ENCODE measurements around the gene AEBP1.

The AEBP1 gene

DNA sequence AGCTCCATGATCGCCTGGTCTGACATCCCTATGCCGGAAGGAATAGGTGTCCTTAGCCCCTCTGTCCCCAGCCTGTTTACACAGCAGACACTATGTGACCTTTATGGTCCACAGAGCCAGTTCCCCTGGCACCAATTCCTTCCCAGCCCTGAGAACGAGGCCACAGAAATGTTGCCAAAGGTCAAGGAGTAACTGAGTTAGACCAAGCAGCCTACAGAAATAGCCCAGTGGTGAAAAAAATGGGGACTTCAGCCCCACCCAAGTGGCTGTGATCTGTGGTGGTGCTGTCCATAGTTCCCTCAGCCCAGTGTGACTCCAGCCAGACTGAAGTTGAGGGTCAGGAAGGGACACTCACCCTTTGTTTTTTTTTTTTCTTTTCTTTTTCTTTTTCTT is 41.2 kb upstream of the AEBP1 start:
- H3K4me3 ChIP-seq (ENCODE audit: low read depth, low read length), result no peak overlapping the region
- DNase-seq (ENCODE audit: low read depth), result no peak
- TF ChIP-seq, protein P1, sequence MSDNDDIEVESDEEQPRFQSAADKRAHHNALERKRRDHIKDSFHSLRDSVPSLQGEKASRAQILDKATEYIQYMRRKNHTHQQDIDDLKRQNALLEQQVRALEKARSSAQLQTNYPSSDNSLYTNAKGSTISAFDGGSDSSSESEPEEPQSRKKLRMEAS (IDR thresholded peaks at IDR 0.05; ENCODE audit: low read depth, low read length), result no peak
- TF ChIP-seq, protein P2, sequence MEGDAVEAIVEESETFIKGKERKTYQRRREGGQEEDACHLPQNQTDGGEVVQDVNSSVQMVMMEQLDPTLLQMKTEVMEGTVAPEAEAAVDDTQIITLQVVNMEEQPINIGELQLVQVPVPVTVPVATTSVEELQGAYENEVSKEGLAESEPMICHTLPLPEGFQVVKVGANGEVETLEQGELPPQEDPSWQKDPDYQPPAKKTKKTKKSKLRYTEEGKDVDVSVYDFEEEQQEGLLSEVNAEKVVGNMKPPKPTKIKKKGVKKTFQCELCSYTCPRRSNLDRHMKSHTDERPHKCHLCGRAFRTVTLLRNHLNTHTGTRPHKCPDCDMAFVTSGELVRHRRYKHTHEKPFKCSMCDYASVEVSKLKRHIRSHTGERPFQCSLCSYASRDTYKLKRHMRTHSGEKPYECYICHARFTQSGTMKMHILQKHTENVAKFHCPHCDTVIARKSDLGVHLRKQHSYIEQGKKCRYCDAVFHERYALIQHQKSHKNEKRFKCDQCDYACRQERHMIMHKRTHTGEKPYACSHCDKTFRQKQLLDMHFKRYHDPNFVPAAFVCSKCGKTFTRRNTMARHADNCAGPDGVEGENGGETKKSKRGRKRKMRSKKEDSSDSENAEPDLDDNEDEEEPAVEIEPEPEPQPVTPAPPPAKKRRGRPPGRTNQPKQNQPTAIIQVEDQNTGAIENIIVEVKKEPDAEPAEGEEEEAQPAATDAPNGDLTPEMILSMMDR (IDR thresholded peaks at IDR 0.05; ENCODE audit: low read depth, low read length), result no peak
- TF ChIP-seq POLR2A (IDR thresholded peaks at IDR 0.05; ENCODE audit: extremely low read depth, insufficient read length) (no peak), MYC (IDR thresholded peaks at IDR 0.05; ENCODE audit: low read depth, low read length) (no peak)

DNA sequence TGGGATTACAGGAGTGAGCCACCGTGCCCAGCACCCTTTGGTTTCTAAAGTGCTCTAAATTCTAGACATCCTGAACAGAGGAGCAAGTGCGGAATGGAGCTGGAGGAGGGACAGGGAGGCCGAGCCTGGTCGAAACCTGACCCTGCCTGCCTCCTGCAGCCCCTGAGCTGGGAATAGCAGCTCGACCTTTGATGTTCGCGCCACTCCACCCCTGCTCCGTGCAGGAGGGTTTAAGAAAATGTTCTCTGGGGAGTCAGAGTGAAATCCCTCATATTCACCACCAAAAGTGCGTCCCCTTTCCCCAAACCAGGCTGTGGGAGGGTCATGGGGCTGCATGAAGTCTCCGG is 40.6 kb upstream of the AEBP1 start:
- TF ChIP-seq POLR2A (IDR thresholded peaks at IDR 0.05; ENCODE audit: extremely low read depth, insufficient read length) (no peak), MYC (IDR thresholded peaks at IDR 0.05; ENCODE audit: low read depth, low read length) (no peak)
- TF ChIP-seq, protein P2 (IDR thresholded peaks at IDR 0.05; ENCODE audit: low read depth, low read length), result no peak
- TF ChIP-seq, protein P1 (IDR thresholded peaks at IDR 0.05; ENCODE audit: low read depth, low read length), result no peak
- no peak for DNase-seq (ENCODE audit: low read depth)
- no peak overlapping the region for H3K4me3 ChIP-seq (ENCODE audit: low read depth, low read length)

DNA sequence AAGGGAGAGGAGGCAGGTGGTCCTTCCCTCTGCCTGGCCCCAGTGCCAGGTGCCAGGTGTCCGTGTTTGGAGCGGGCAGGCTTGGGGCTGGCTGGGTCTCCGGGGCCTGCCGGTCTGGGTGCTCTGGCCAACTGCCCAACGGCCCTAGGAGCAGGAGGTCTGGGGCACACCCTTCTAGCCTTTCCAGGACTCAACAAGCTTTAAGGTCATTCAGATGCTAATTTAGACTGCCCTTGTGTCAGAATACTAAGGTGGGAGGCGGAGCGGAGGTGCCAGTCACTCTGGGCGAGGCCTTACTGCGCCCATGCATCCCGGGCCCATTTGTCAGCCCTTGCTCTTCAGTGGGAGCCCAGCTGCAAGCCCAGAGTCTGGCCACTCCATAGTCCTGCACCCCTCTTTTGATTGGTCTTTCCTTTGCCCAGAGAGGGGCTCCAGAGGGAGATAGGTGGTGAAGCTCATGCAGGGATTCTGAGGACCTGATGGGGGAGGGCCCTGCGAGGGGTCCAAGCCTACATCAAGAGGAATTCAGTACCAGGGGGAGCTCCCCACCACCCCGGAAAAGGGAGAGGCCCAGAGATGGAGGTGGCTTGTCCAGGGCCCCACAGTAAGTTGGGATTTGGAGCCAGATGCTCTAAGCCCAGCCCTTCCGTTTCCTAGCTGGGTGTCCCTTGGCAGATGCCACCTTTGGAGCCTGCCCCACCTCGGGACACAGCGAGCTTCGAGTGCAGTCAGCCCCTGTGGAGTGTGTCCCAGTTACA is 40.1 kb upstream of the AEBP1 start:
- no peak overlapping the region for H3K4me3 ChIP-seq (ENCODE audit: low read depth, low read length)
- TF ChIP-seq POLR2A (IDR thresholded peaks at IDR 0.05; ENCODE audit: extremely low read depth, insufficient read length) (no peak), MYC (IDR thresholded peaks at IDR 0.05; ENCODE audit: low read depth, low read length) (no peak)
- TF ChIP-seq, protein P1 (IDR thresholded peaks at IDR 0.05; ENCODE audit: low read depth, low read length), result no peak
- TF ChIP-seq, protein P2 (IDR thresholded peaks at IDR 0.05; ENCODE audit: low read depth, low read length), result no peak
- DNase-seq (ENCODE audit: low read depth), result no peak

DNA sequence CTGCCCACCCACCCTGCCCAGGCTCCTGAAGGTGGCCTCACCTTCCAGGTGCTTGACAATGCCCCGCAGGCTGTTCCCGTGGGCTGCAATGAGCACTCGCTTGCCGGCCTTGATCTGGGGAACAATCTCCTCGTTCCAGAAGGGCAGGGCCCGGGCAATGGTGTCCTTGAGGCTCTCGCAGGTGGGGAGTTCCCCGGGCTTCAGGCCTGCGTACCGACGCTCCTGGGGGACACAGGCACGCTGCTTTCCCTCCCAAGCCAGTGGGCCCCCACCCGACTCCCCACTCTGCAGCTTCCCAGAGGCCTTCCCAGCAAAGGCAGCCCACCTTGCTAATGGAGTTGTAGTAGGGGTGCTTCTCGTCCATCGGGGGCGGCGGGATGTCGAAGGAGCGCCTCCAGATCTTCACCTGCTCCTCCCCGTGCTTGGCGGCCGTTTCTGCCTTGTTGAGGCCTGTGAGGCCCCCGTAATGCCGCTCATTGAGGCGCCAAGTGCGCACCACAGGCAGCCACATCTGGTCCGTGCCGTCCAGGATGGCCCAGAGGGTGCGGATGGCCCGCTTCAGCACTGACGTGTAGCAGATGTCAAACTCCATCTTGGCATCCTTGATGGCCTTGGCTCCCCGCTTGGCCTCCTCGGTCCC is 39.2 kb upstream of the AEBP1 start:
- no peak overlapping the region for H3K4me3 ChIP-seq (ENCODE audit: low read depth, low read length)
- TF ChIP-seq POLR2A (IDR thresholded peaks at IDR 0.05; ENCODE audit: extremely low read depth, insufficient read length) (no peak), MYC (IDR thresholded peaks at IDR 0.05; ENCODE audit: low read depth, low read length) (no peak)
- TF ChIP-seq, protein P2 (IDR thresholded peaks at IDR 0.05; ENCODE audit: low read depth, low read length), result no peak
- TF ChIP-seq, protein P1 (IDR thresholded peaks at IDR 0.05; ENCODE audit: low read depth, low read length), result no peak
- DNase-seq (ENCODE audit: low read depth), result no peak

DNA sequence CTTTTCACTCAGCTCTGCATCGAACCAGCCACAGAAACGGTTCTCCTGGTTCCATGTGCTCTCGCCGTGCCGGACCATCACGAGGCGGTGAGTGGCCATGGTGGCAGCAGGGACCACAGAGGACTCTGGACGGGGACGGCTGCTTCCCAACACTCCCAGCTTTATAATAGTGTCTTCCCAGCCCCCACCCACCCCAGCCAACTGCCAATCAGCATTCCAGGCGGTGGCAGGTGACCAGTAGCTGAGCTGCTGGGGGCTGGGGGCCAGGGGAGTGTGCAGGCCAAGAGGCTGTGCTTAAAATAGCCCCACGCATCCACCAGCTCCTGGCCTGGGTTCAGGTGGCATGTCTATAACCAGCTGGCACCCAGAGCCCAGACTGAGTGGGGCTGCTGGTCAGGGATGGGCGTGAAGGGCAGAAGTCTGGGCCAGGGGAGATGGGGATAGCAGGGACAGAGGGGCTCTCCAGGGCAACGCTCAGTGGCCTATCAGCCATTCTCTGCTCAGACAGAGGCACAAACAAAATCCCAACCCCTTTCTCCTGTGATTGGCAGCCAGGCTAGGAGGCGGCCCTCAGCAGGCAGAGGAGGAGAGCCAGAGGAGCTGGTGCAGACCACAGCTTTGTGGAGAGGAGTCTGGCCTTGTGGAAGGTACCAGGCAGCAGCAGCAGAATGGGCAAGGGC is 38.6 kb upstream of the AEBP1 start, which contains the start of gene PGAM2:
TSS of gene PGAM2 (minus strand) at position 137 of the 680 bp plus-strand sequence. CDS start at position 99, 38 bp downstream.
- DNase-seq (ENCODE audit: low read depth), result peak; percentile 60
- TF ChIP-seq POLR2A (IDR thresholded peaks at IDR 0.05; ENCODE audit: extremely low read depth, insufficient read length) (no peak), MYC (IDR thresholded peaks at IDR 0.05; ENCODE audit: low read depth, low read length) (no peak)
- TF ChIP-seq, protein P1 (IDR thresholded peaks at IDR 0.05; ENCODE audit: low read depth, low read length), result no peak
- TF ChIP-seq, protein P2 (IDR thresholded peaks at IDR 0.05; ENCODE audit: low read depth, low read length), result no peak
- no peak within 1 kb of the TSS for H3K4me3 ChIP-seq (ENCODE audit: low read depth, low read length)
